ENCODE results near the gene PTH1R.

- TF ChIP-seq EZH2 (IDR thresholded peaks at IDR 0.05; ENCODE audit: insufficient read depth, poor library complexity, severe bottlenecking): no peak
- no peak for TF ChIP-seq EZH2phosphoT487 (IDR thresholded peaks at IDR 0.05; ENCODE audit: insufficient read depth, low read depth)
Observed at GRCh38 chr3:46897031-46897430, 19.5 kb downstream of the PTH1R start.
